BLaER1 treated with 17β-estradiol and CSF1 and Interleukin-3, amounts not matched to agents 10 nM and 100 nM (cell line): ENCODE data around the gene NOC3L.
"Not testable (repeated sequence)": the region's sequence is repeated elsewhere in the genome, so short reads cannot be mapped to it uniquely, and the experiment has no call there.

Experiments
- H3K27ac ChIP-seq, 11 experiments: shearing (Covaris generic); formaldehyde crosslinking; 2 replicates each; pipeline ENCODE4 v1.8.1; 2022
- H3K27me3 ChIP-seq, 11 experiments: shearing (Covaris generic); formaldehyde crosslinking; 2 replicates each; pipeline ENCODE4 v1.8.1; 2022
- H3K36me3 ChIP-seq, 11 experiments: shearing (Covaris generic); formaldehyde crosslinking; 2 replicates each; pipeline ENCODE4 v1.8.1; 2022
- H3K4me1 ChIP-seq, 10 experiments: shearing (Covaris generic); formaldehyde crosslinking; 2 replicates each; pipeline ENCODE4 v1.8.1; 2022
- H3K4me2 ChIP-seq, 11 experiments: shearing (Covaris generic); formaldehyde crosslinking; 2 replicates each; pipeline ENCODE4 v1.8.1; 2022
- H3K4me3 ChIP-seq, 10 experiments: shearing (Covaris generic); formaldehyde crosslinking; 2 replicates each; pipeline ENCODE4 v1.8.1; 2022
- H3K9ac ChIP-seq, 11 experiments: shearing (Covaris generic); formaldehyde crosslinking; 2 replicates each; pipeline ENCODE4 v1.8.1; 2022
- H3K9me3 ChIP-seq, 11 experiments: shearing (Covaris generic); formaldehyde crosslinking; replicated peaks in 1 of 11; 2 replicates each; pipeline ENCODE4 v1.8.1; 2022
- H4K20me1 ChIP-seq, 11 experiments: shearing (Covaris generic); formaldehyde crosslinking; 2 replicates each; pipeline ENCODE4 v1.8.1; 2022
- Cebpa-rat ChIP-seq, 11 experiments: shearing (Covaris generic); IDR thresholded peaks; 2 replicates each; pipeline ENCODE4 v1.8.1; 2022

NOC3L gene

DNA sequence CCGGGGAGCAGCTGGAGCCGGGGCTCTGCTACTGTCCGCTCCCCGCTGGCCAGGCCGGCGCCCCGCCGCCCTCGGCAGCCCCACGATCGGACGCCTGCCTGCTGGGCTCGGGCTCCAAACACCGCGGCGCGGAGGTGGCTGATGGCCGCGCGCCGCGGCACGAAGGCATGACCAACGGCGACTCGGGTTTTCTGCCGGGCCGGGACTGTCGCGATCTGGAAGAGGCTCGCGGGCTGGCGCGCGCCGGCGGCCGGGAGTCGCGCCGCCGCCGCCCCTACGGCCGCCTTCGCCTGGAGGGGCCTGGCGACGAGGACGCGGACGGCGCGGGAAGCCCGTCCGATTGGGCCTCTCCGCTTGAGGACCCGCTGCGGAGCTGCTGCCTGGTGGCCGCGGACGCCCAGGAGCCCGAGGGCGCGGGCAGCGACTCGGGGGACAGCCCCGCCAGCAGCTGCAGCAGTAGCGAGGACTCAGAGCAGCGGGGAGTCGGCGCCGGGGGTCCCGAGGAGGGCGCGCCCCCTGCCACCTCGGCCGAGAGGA is 40.2 kb upstream of the NOC3L start:
- peaks cover 0 to 3% (median 0%) of the 10 kb centered on the region in 11 experiments; a peak in 3 of 22 replicates for H4K20me1 ChIP-seq
- H3K9ac ChIP-seq = peak overlapping the region; percentile 71 to 93 (median 82)
- peak overlapping the region; percentile 55 to 89 (median 71) for H3K27ac ChIP-seq
- H3K27me3 ChIP-seq = peaks cover 28 to 49% (median 42%) of the 10 kb centered on the region in 11 experiments
- H3K36me3 ChIP-seq = no peaks in the 10 kb centered on the region
- peaks cover 16 to 26% (median 22%) of the 10 kb centered on the region in 11 experiments for H3K9me3 ChIP-seq
- peak overlapping the region; percentile 52 to 88 (median 74) for H3K4me2 ChIP-seq
- H3K4me1 ChIP-seq = peaks cover 7 to 26% (median 9%) of the 10 kb centered on the region in 10 experiments; a peak in 18 of 20 replicates
- TF ChIP-seq Cebpa-rat (IDR thresholded peaks at IDR 0.05) = no peak
- H3K4me3 ChIP-seq = peak overlapping the region; percentile 72 to 86 (median 77)

GRCh38 chr10:94402204-94402842 is 39.6 kb upstream of the NOC3L start, which contains the start of gene TBC1D12:
TSS of gene TBC1D12 (plus strand) at chr10:94402541. CDS start at chr10:94402614, 73 bp downstream.
- H3K36me3 ChIP-seq = no peaks in the 10 kb centered on the region
- H3K9ac ChIP-seq = peak within 1 kb of the TSS; percentile 71 to 93 (median 82)
- H3K4me2 ChIP-seq = peak within 1 kb of the TSS; percentile 52 to 88 (median 74)
- H3K4me3 ChIP-seq = peak within 1 kb of the TSS; percentile 72 to 86 (median 77)
- TF ChIP-seq Cebpa-rat (IDR thresholded peaks at IDR 0.05) = no peak
- H4K20me1 ChIP-seq = peaks cover 0 to 3% (median 0%) of the 10 kb centered on the region in 11 experiments; a peak in 3 of 22 replicates
- H3K27ac ChIP-seq = peak within 1 kb of the TSS; percentile 55 to 89 (median 71)
- H3K27me3 ChIP-seq = peaks cover 28 to 49% (median 42%) of the 10 kb centered on the region in 11 experiments
- peaks cover 7 to 26% (median 9%) of the 10 kb centered on the region in 10 experiments; a peak in 18 of 20 replicates for H3K4me1 ChIP-seq
- H3K9me3 ChIP-seq = peaks cover 16 to 26% (median 22%) of the 10 kb centered on the region in 11 experiments

DNA sequence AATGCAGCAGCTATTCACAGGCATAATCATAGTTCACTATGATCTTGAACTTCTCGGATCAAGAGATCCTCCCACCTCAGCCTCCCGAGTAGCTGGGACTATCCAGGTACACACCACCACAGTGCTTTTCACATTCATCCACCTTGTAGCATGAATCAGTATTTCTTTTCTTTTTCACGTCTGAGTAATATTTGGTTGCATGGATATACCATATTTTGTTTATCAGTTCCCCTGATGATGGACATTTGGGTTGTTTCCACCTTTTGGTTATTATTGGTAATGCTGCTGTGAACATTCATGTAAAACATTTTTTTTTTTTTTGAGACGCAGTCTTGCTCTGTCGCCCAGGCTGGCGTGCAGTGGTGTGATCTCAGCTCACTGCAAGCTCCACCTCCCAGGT is 36.0 kb upstream of the NOC3L start:
- Histone ChIP-seq H3K4me3 (no peak overlapping the region), H3K27ac (no peak overlapping the region), H3K9ac (no peak overlapping the region), H3K4me1 (no peaks in the 10 kb centered on the region; a peak in 1 of 20 replicates), H3K36me3 (no peaks in the 10 kb centered on the region), H3K4me2 (no peak overlapping the region), H3K27me3 (peaks cover 14 to 31% (median 24%) of the 10 kb centered on the region in 11 experiments), H4K20me1 (no peaks in the 10 kb centered on the region), H3K9me3 (peaks cover 16 to 26% (median 20%) of the 10 kb centered on the region in 11 experiments)
- no peak for TF ChIP-seq Cebpa-rat (IDR thresholded peaks at IDR 0.05)

GRCh38 chr10:94397549-94398370 is 35.0 kb upstream of the NOC3L start:
- H3K4me2 ChIP-seq = no peak overlapping the region
- H3K36me3 ChIP-seq = no peaks in the 10 kb centered on the region
- peaks cover 9 to 17% (median 11%) of the 10 kb centered on the region in 11 experiments for H3K9me3 ChIP-seq
- no peak for TF ChIP-seq Cebpa-rat (IDR thresholded peaks at IDR 0.05)
- H3K4me1 ChIP-seq = no peaks in the 10 kb centered on the region; a peak in 1 of 20 replicates
- H3K4me3 ChIP-seq = no peak overlapping the region
- peaks cover 4 to 21% (median 14%) of the 10 kb centered on the region in 11 experiments for H3K27me3 ChIP-seq
- no peak overlapping the region for H3K9ac ChIP-seq
- H4K20me1 ChIP-seq = no peaks in the 10 kb centered on the region
- H3K27ac ChIP-seq = no peak overlapping the region

DNA sequence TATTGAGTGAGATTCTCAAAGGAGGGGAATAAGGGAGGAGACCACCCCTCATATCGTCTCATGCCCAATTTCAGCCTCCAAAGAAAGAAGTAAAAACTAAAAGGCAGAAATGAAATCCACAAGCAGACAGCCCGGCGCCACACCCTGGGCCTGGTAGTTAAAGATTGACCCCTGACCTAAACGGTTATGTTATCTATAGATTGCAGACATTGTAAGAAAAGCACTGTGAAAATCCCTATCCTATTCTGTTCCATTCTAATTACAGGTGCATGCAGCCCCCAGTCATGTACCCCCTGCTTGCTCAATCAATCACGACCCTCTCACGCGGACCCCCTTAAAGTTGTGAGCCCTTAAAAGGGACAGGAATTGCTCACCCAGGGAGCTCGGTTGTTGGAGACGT is 29.4 kb upstream of the NOC3L start:
- not testable (repeated sequence) for H3K27me3 ChIP-seq, H3K36me3 ChIP-seq, H3K4me3 ChIP-seq, H3K4me2 ChIP-seq, H3K9me3 ChIP-seq, H3K4me1 ChIP-seq, H4K20me1 ChIP-seq, H3K9ac ChIP-seq, H3K27ac ChIP-seq

- H3K36me3 ChIP-seq, H3K9me3 ChIP-seq, H3K9ac ChIP-seq, H3K4me3 ChIP-seq, H3K27me3 ChIP-seq, H3K27ac ChIP-seq, H3K4me2 ChIP-seq, H4K20me1 ChIP-seq: not testable (repeated sequence)
- H3K4me1 ChIP-seq = peaks cover 0 to 27% (median 0%) of the 10 kb centered on the region in 10 experiments; a peak in 4 of 20 replicates
Measured at GRCh38 chr10:94385733-94386132, 23.0 kb upstream of the NOC3L start.

- no peak for TF ChIP-seq Cebpa-rat (IDR thresholded peaks at IDR 0.05)
- Histone ChIP-seq H3K4me2 (0 out of 22 replicates have a peak overlapping the region, but pooled peaks of 1 of the 11 experiments have one; percentile 9), H3K9ac (no peak overlapping the region), H3K4me1 (peaks cover 0 to 28% (median 0%) of the 10 kb centered on the region in 10 experiments; a peak in 6 of 20 replicates), H4K20me1 (no peaks in the 10 kb centered on the region), H3K27ac (no peak overlapping the region), H3K36me3 (no peaks in the 10 kb centered on the region), H3K27me3 (no peaks in the 10 kb centered on the region), H3K4me3 (no peak overlapping the region), H3K9me3 (no peaks in the 10 kb centered on the region)
Measured at GRCh38 chr10:94383530-94383929, 20.8 kb upstream of the NOC3L start.

DNA sequence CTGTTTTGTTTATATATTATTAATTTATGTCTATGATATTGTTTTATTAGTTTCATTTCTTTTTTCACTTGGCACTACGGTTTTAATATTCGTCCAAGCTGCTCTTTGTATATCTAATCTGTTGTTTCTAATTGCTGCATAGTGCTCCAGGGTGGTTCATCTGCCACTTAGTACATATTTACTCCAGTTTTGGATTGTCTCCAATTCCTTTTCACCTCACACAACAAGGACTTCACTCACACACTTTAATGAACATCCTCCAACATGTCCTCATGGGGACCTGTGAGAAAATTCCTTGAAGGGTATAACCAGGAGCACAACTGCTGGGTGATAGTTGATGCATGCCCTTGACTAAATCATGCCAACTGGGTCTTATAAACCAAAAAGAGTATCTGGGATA is 14.1 kb upstream of the NOC3L start:
- Histone ChIP-seq H3K4me2 (no peak overlapping the region), H3K27ac (no peak overlapping the region), H3K9ac (no peak overlapping the region), H4K20me1 (no peaks in the 10 kb centered on the region), H3K36me3 (no peaks in the 10 kb centered on the region), H3K9me3 (no peaks in the 10 kb centered on the region), H3K27me3 (no peaks in the 10 kb centered on the region), H3K4me1 (peaks cover 0 to 19% (median 0%) of the 10 kb centered on the region in 10 experiments; a peak in 7 of 20 replicates), H3K4me3 (no peak overlapping the region)
- TF ChIP-seq Cebpa-rat (IDR thresholded peaks at IDR 0.05) = no peak

- no peak overlapping the region for H3K4me3 ChIP-seq
- no peaks in the 10 kb centered on the region for H3K9me3 ChIP-seq
- no peak overlapping the region for H3K9ac ChIP-seq
- no peaks in the 10 kb centered on the region for H3K36me3 ChIP-seq
- peaks cover 0 to 14% (median 0%) of the 10 kb centered on the region in 10 experiments; a peak in 4 of 20 replicates for H3K4me1 ChIP-seq
- H3K27me3 ChIP-seq = no peaks in the 10 kb centered on the region
- H4K20me1 ChIP-seq = no peaks in the 10 kb centered on the region
- TF ChIP-seq Cebpa-rat (IDR thresholded peaks at IDR 0.05) = no peak
- H3K4me2 ChIP-seq = no peak overlapping the region
- no peak overlapping the region for H3K27ac ChIP-seq
Measured at GRCh38 chr10:94375374-94375773, 12.6 kb upstream of the NOC3L start.
